ENCODE results near the gene SCRT2.
A peak's percentile ranks its signal among the peaks of the same experiment; 100 is the strongest.
"Not testable (repeated sequence)": the region's sequence is repeated elsewhere in the genome, so short reads cannot be mapped to it uniquely, and the experiment has no call there.

The SCRT2 gene

GRCh38 chr20:675453-676314 is at the start of gene SCRT2:
SCRT2 (minus strand) TSS chr20:675802; CDS start chr20:675601, 201 bp downstream.
- Mint-ChIP-seq H3K4me3 (peak within 1 kb of the TSS; percentile 15), H3K4me1 (peaks cover 7% of the 10 kb centered on the region), H3K27me3 (peaks cover 56% of the 10 kb centered on the region), H3K27ac (no peak within 1 kb of the TSS), H3K36me3 (no peaks in the 10 kb centered on the region), H3K9me3 (no peaks in the 10 kb centered on the region)

- H3K4me3 Mint-ChIP-seq, H3K9me3 Mint-ChIP-seq, H3K36me3 Mint-ChIP-seq, H3K4me1 Mint-ChIP-seq, H3K27ac Mint-ChIP-seq: not testable (repeated sequence)
- H3K27me3 Mint-ChIP-seq: peaks cover 36% of the 10 kb centered on the region
Observed at GRCh38 chr20:724797-725196, 49.2 kb upstream of the SCRT2 start.

- Mint-ChIP-seq H3K27me3 (peaks cover 30% of the 10 kb centered on the region), H3K4me3 (no peak overlapping the region), H3K4me1 (no peaks in the 10 kb centered on the region), H3K27ac (no peak overlapping the region), H3K36me3 (no peaks in the 10 kb centered on the region), H3K9me3 (no peaks in the 10 kb centered on the region)
Observed at GRCh38 chr20:723756-724155, 48.2 kb upstream of the SCRT2 start.

GRCh38 chr20:722822-723644 is 47.4 kb upstream of the SCRT2 start:
- Mint-ChIP-seq H3K27ac (no peak overlapping the region), H3K4me1 (no peaks in the 10 kb centered on the region), H3K36me3 (no peaks in the 10 kb centered on the region), H3K27me3 (peaks cover 28% of the 10 kb centered on the region), H3K9me3 (no peaks in the 10 kb centered on the region), H3K4me3 (no peak overlapping the region)

GRCh38 chr20:721876-722275 is 46.3 kb upstream of the SCRT2 start:
- H3K4me3 Mint-ChIP-seq: no peak overlapping the region
- no peaks in the 10 kb centered on the region for H3K36me3 Mint-ChIP-seq
- no peaks in the 10 kb centered on the region for H3K4me1 Mint-ChIP-seq
- no peak overlapping the region for H3K27ac Mint-ChIP-seq
- H3K27me3 Mint-ChIP-seq: peaks cover 28% of the 10 kb centered on the region
- no peaks in the 10 kb centered on the region for H3K9me3 Mint-ChIP-seq

- no peak overlapping the region for H3K4me3 Mint-ChIP-seq
- H3K9me3 Mint-ChIP-seq: no peaks in the 10 kb centered on the region
- H3K4me1 Mint-ChIP-seq: no peaks in the 10 kb centered on the region
- H3K27me3 Mint-ChIP-seq: peaks cover 25% of the 10 kb centered on the region
- no peaks in the 10 kb centered on the region for H3K36me3 Mint-ChIP-seq
- no peak overlapping the region for H3K27ac Mint-ChIP-seq
Observed at GRCh38 chr20:719816-720215, 44.2 kb upstream of the SCRT2 start.

GRCh38 chr20:719068-719467 is 43.5 kb upstream of the SCRT2 start:
- no peak overlapping the region for H3K4me3 Mint-ChIP-seq
- H3K27ac Mint-ChIP-seq: no peak overlapping the region
- H3K27me3 Mint-ChIP-seq: peaks cover 25% of the 10 kb centered on the region
- H3K36me3 Mint-ChIP-seq: no peaks in the 10 kb centered on the region
- H3K4me1 Mint-ChIP-seq: no peaks in the 10 kb centered on the region
- H3K9me3 Mint-ChIP-seq: no peaks in the 10 kb centered on the region

GRCh38 chr20:717832-718231 is 42.2 kb upstream of the SCRT2 start:
- H3K27ac Mint-ChIP-seq: no peak overlapping the region
- H3K36me3 Mint-ChIP-seq: peaks cover 3% of the 10 kb centered on the region
- no peak overlapping the region for H3K4me3 Mint-ChIP-seq

GRCh38 chr20:717271-717670 is 41.7 kb upstream of the SCRT2 start:
- no peak overlapping the region for H3K4me3 Mint-ChIP-seq
- H3K9me3 Mint-ChIP-seq: peaks cover 6% of the 10 kb centered on the region
- peaks cover 24% of the 10 kb centered on the region for H3K27me3 Mint-ChIP-seq
- peaks cover 3% of the 10 kb centered on the region for H3K36me3 Mint-ChIP-seq
- H3K27ac Mint-ChIP-seq: no peak overlapping the region
- no peaks in the 10 kb centered on the region for H3K4me1 Mint-ChIP-seq

More at GRCh38 chr20:717832-718231, 42.2 kb upstream of the SCRT2 start:
- Mint-ChIP-seq H3K4me1 (no peaks in the 10 kb centered on the region), H3K9me3 (peaks cover 6% of the 10 kb centered on the region), H3K27me3 (peaks cover 24% of the 10 kb centered on the region)

GRCh38 chr20:714453-714852 is 38.9 kb upstream of the SCRT2 start:
- H3K27ac Mint-ChIP-seq: no peak overlapping the region
- no peaks in the 10 kb centered on the region for H3K4me1 Mint-ChIP-seq
- peaks cover 4% of the 10 kb centered on the region for H3K36me3 Mint-ChIP-seq
- peaks cover 25% of the 10 kb centered on the region for H3K27me3 Mint-ChIP-seq
- no peak overlapping the region for H3K4me3 Mint-ChIP-seq
- H3K9me3 Mint-ChIP-seq: peaks cover 6% of the 10 kb centered on the region

GRCh38 chr20:711576-711975 is 36.0 kb upstream of the SCRT2 start:
- peaks cover 6% of the 10 kb centered on the region for H3K9me3 Mint-ChIP-seq
- H3K27me3 Mint-ChIP-seq: peaks cover 27% of the 10 kb centered on the region
- H3K4me1 Mint-ChIP-seq: no peaks in the 10 kb centered on the region
- no peak overlapping the region for H3K27ac Mint-ChIP-seq
- no peak overlapping the region for H3K4me3 Mint-ChIP-seq
- peaks cover 4% of the 10 kb centered on the region for H3K36me3 Mint-ChIP-seq

- Mint-ChIP-seq H3K9me3 (peaks cover 6% of the 10 kb centered on the region), H3K36me3 (peaks cover 4% of the 10 kb centered on the region), H3K27me3 (peaks cover 27% of the 10 kb centered on the region), H3K4me1 (no peaks in the 10 kb centered on the region), H3K4me3 (no peak overlapping the region), H3K27ac (no peak overlapping the region)
Observed at GRCh38 chr20:710780-711450, 35.3 kb upstream of the SCRT2 start.

- peaks cover 32% of the 10 kb centered on the region for H3K27me3 Mint-ChIP-seq
- no peak overlapping the region for H3K27ac Mint-ChIP-seq
- peaks cover 4% of the 10 kb centered on the region for H3K36me3 Mint-ChIP-seq
- no peaks in the 10 kb centered on the region for H3K4me1 Mint-ChIP-seq
- peaks cover 6% of the 10 kb centered on the region for H3K9me3 Mint-ChIP-seq
- H3K4me3 Mint-ChIP-seq: no peak overlapping the region
Observed at GRCh38 chr20:709991-710779, 34.6 kb upstream of the SCRT2 start.

GRCh38 chr20:709423-709822 is 33.8 kb upstream of the SCRT2 start:
- Mint-ChIP-seq H3K36me3 (peaks cover 4% of the 10 kb centered on the region), H3K27me3 (peaks cover 32% of the 10 kb centered on the region), H3K4me3 (no peak overlapping the region), H3K4me1 (no peaks in the 10 kb centered on the region), H3K9me3 (peaks cover 6% of the 10 kb centered on the region), H3K27ac (no peak overlapping the region)

- no peak overlapping the region for H3K27ac Mint-ChIP-seq
- peaks cover 6% of the 10 kb centered on the region for H3K9me3 Mint-ChIP-seq
- H3K4me1 Mint-ChIP-seq: no peaks in the 10 kb centered on the region
- no peak overlapping the region for H3K4me3 Mint-ChIP-seq
- H3K27me3 Mint-ChIP-seq: peaks cover 32% of the 10 kb centered on the region
- H3K36me3 Mint-ChIP-seq: peaks cover 4% of the 10 kb centered on the region
Observed at GRCh38 chr20:708956-709355, 33.4 kb upstream of the SCRT2 start.
